HEK293T (cell line): ENCODE results near the gene TMEM233.
A peak's percentile ranks its signal among the peaks of the same experiment; 100 is the strongest.

ENCODE experiments used
- CTCF ChIA-PET: fragments of 350-600 bp; formaldehyde crosslinking; extraction: SDS; loops from one replicate; lab custom pipeline; 2021; ENCODE audit warnings: antibody characterized with exemption, inconsistent platforms; lab: Yijun Ruan, JAX
- POLR2A ChIA-PET: fragments of 350-600 bp; formaldehyde crosslinking; extraction: SDS; loops from one replicate; lab custom pipeline; 2020; ENCODE audit warnings: antibody characterized with exemption, inconsistent platforms; lab: Yijun Ruan, JAX
- DNase-seq: peaks from one replicate; pipeline ENCODE4 v3.0.0; 2012; ENCODE audit warnings: mixed read lengths; ENCODE audit errors: extremely low spot score
- ARNT ChIP-seq: fragments of 450-650 bp; IDR thresholded peaks from 2 replicates; pipeline ENCODE4 v1.6.1; 2017; ENCODE audit warnings: mild to moderate bottlenecking
- BHLHE40 ChIP-seq: fragments of 450-650 bp; IDR thresholded peaks from 2 replicates; pipeline ENCODE4 v1.6.1; 2016; ENCODE audit warnings: mild to moderate bottlenecking, moderate library complexity, borderline replicate concordance
- CTBP1 ChIP-seq: fragments of 450-650 bp; IDR thresholded peaks from 2 replicates; pipeline ENCODE4 v1.6.1; 2016; ENCODE audit warnings: borderline replicate concordance
- ELF4 ChIP-seq: fragments of 450-650 bp; IDR thresholded peaks from 2 replicates; pipeline ENCODE4 v1.6.1; 2017; ENCODE audit warnings: antibody characterized with exemption
- FOXA1 ChIP-seq: fragments of 450-650 bp; IDR thresholded peaks from 2 replicates; pipeline ENCODE4 v1.6.1; 2016; ENCODE audit warnings: mild to moderate bottlenecking
- FOXK2 ChIP-seq: fragments of 450-650 bp; IDR thresholded peaks from 2 replicates; pipeline ENCODE4 v1.6.1; 2016; ENCODE audit warnings: mild to moderate bottlenecking
- FOXM1 ChIP-seq: fragments of 450-650 bp; IDR thresholded peaks from 2 replicates; pipeline ENCODE4 v1.6.1; 2017; ENCODE audit warnings: mild to moderate bottlenecking, borderline replicate concordance
- HDGF ChIP-seq: fragments of 450-650 bp; IDR thresholded peaks from 2 replicates; pipeline ENCODE4 v1.6.1; 2017; ENCODE audit warnings: antibody characterized with exemption, borderline replicate concordance
- L3MBTL2 ChIP-seq: fragments of 450-650 bp; conservative IDR thresholded peaks from 2 replicates; pipeline ENCODE4 v1.6.1; 2016; ENCODE audit warnings: mild to moderate bottlenecking
- LEF1 ChIP-seq: fragments of 450-650 bp; IDR thresholded peaks from 2 replicates; pipeline ENCODE4 v1.6.1; 2017; ENCODE audit warnings: mild to moderate bottlenecking, borderline replicate concordance
- NFRKB ChIP-seq: fragments of 450-650 bp; IDR thresholded peaks from 2 replicates; pipeline ENCODE4 v1.6.1; 2016; ENCODE audit warnings: mild to moderate bottlenecking, moderate library complexity
- PKNOX1 ChIP-seq: fragments of 450-650 bp; IDR thresholded peaks from 2 replicates; pipeline ENCODE4 v1.6.1; 2016
- SP1 ChIP-seq: fragments of 450-650 bp; IDR thresholded peaks from 2 replicates; pipeline ENCODE4 v1.6.1; 2017
- SUZ12 ChIP-seq: fragments of 450-650 bp; IDR thresholded peaks from 2 replicates; pipeline ENCODE4 v1.6.1; 2016; ENCODE audit warnings: mild to moderate bottlenecking
- TARDBP ChIP-seq: fragments of 450-650 bp; IDR thresholded peaks from 2 replicates; pipeline ENCODE4 v1.6.1; 2016
- ZNF384 ChIP-seq: fragments of 450-650 bp; IDR thresholded peaks from 2 replicates; pipeline ENCODE4 v1.6.1; 2016

Gene TMEM233

GRCh38 chr12:119593578-119594398 lies at the start of gene TMEM233:
Gene TMEM233 (plus strand): TSS chr12:119593774. CDS start chr12:119593849, 75 bp downstream.
- no peak for TF ChIP-seq FOXK2
- no peak for TF ChIP-seq ZNF384
- no peak for TF ChIP-seq PKNOX1
- TF ChIP-seq ELF4: no peak
- no peak for TF ChIP-seq CTBP1
- TF ChIP-seq ARNT: no peak
- TF ChIP-seq NFRKB: no peak
- TF ChIP-seq L3MBTL2: no peak
- no peak for TF ChIP-seq HDGF
- TF ChIP-seq FOXM1: no peak
- TF ChIP-seq TARDBP: no peak
- TF ChIP-seq FOXA1: no peak
- DNase-seq: no peak
- CTCF ChIA-PET: no interaction called here
- POLR2A ChIA-PET: no interaction called here

- TF ChIP-seq L3MBTL2 (no peak), ELF4 (no peak), SUZ12 (no peak), ARNT (no peak), BHLHE40 (no peak), NFRKB (no peak), SP1 (no peak), FOXM1 (no peak), HDGF (no peak), TARDBP (no peak), ZNF384 (no peak), FOXK2 (no peak), FOXA1 (no peak), PKNOX1 (no peak), LEF1 (no peak), CTBP1 (no peak)
- CTCF ChIA-PET: interaction anchor here (0.6 to 2.3 kb wide), 9 partner anchors 17 to 1010 kb away, joined by 3 to 13 read pairs (median 4); no protein-coding TSS in a partner anchor
Observed at GRCh38 chr12:119544765-119545625, 48.6 kb upstream of the TMEM233 start.

GRCh38 chr12:119546340-119546739 lies 47.2 kb upstream of the TMEM233 start:
- TF ChIP-seq CTBP1: no peak
- no peak for TF ChIP-seq HDGF
- no peak for TF ChIP-seq SUZ12
- TF ChIP-seq ELF4: no peak
- TF ChIP-seq FOXA1: no peak
- TF ChIP-seq NFRKB: no peak
- TF ChIP-seq L3MBTL2: no peak
- TF ChIP-seq TARDBP: no peak
- no peak for TF ChIP-seq BHLHE40
- TF ChIP-seq FOXK2: no peak
- no peak for TF ChIP-seq LEF1
- no peak for TF ChIP-seq FOXM1
- no peak for TF ChIP-seq SP1
- TF ChIP-seq ARNT: no peak
- ChIA-PET CTCF (interaction anchor here (0.6 to 2.3 kb wide), 3 partner anchors 102 to 1093 kb away, joined by 3 to 13 read pairs (median 5); no protein-coding TSS in a partner anchor), POLR2A (no interaction called here)
- DNase-seq: no peak

More at GRCh38 chr12:119544765-119545625, 48.6 kb upstream of the TMEM233 start:
- POLR2A ChIA-PET: no interaction called here
- DNase-seq: peak; percentile 75

- TF ChIP-seq PKNOX1 (no peak), ELF4 (no peak), NFRKB (no peak), BHLHE40 (no peak), HDGF (no peak), FOXK2 (no peak), CTBP1 (no peak), FOXA1 (no peak), ARNT (no peak), SP1 (no peak), ZNF384 (no peak), FOXM1 (no peak), SUZ12 (no peak), TARDBP (no peak), LEF1 (no peak)
- ChIA-PET CTCF (interaction anchor here (0.8 kb wide), 1 partner anchor 102 kb away, joined by 3 read pairs; no protein-coding TSS in a partner anchor), POLR2A (no interaction called here)
- DNase-seq: no peak
Observed at GRCh38 chr12:119547001-119547400, 46.6 kb upstream of the TMEM233 start.

- CTCF ChIA-PET: no interaction called here
- POLR2A ChIA-PET: no interaction called here
- TF ChIP-seq NFRKB (no peak), FOXM1 (no peak)
- no peak for DNase-seq
Observed at GRCh38 chr12:119556854-119557253, 36.7 kb upstream of the TMEM233 start.
